Transverse colon (tissue), 4 donors: ENCODE data around the gene VENTX. TPM values are rescaled to one million over a fixed set of nuclear protein-coding genes. Genes with fewer than 3 reads are reported as not detected.

Experiments used
- DNase-seq: peaks from one replicate; pipeline ENCODE4 v3.0.0-alpha.2; 2019
- H3K27ac ChIP-seq, 4 donors: fragments of 200-600 bp; sonication (generic); 2 replicates each; pipeline ENCODE4 v1.5.1; 2016 to 2018; ENCODE audit warnings: inconsistent platforms in 4 of 4
- H3K27me3 ChIP-seq: fragments of 200-600 bp; sonication (generic); 2 replicates; pipeline ENCODE4 v1.5.1; 2017; ENCODE audit warnings: inconsistent platforms
- H3K36me3 ChIP-seq, 4 donors: fragments of 200-600 bp; sonication (generic); 2 replicates each; pipeline ENCODE4 v1.5.1; 2017 to 2019; ENCODE audit warnings: inconsistent platforms in 4 of 4
- H3K4me1 ChIP-seq, 4 donors: fragments of 200-600 bp; sonication (generic); 2 replicates each; pipeline ENCODE4 v1.5.1; 2017 to 2020; ENCODE audit warnings: inconsistent platforms in 4 of 4
- H3K4me3 ChIP-seq, 4 donors: fragments of 200-600 bp; sonication (generic); 1 replicate in 1 of 4; 2 replicates in 3 of 4; pipeline versions ENCODE4 v1.5.1 to v1.6.1; 2017 to 2019; ENCODE audit warnings: inconsistent platforms in 4 of 4
- H3K9me3 ChIP-seq, 2 donors: fragments of 200-600 bp; sonication (generic); 2 replicates each; pipeline ENCODE4 v1.5.1; 2017 to 2019; ENCODE audit warnings: inconsistent platforms in 2 of 2
- EP300 ChIP-seq: sonication (generic); formaldehyde crosslinking; IDR thresholded peaks from one replicate; pipeline ENCODE4 v1.6.1; 2017; ENCODE audit warnings: antibody characterized with exemption, low read depth
- POLR2A ChIP-seq: fragments of 450-650 bp; IDR thresholded peaks from one replicate; pipeline ENCODE4 v1.6.1; 2016; ENCODE audit warnings: antibody characterized with exemption, mild to moderate bottlenecking, moderate library complexity
- POLR2AphosphoS5 ChIP-seq, 3 donors: sonication (generic); formaldehyde crosslinking; IDR thresholded peaks; one replicate each; pipeline ENCODE4 v1.6.1; 2016; ENCODE audit warnings: antibody characterized with exemption in 3 of 3
- WGBS, 2 donors: methylation state at CpG; one replicate each; pipeline ENCODE4 v1.1.5; 2018; ENCODE audit warnings: low coverage in 1 of 2; 5-methylcytosine and 5-hydroxymethylcytosine counted together
- in situ Hi-C, 4 donors: fragments of 200-750 bp; cut with MboI; loops; one replicate each; pipeline versions ENCODE4 v1.15.0 to v1.15.1; 2017; ENCODE audit warnings: low sequenced_read_pairs in 3 of 4, low pct_ligation_motif_present in 1 of 4, low pct_unique_long_range_greater_than_20kb in 1 of 4
- intact Hi-C: fragments of 100-400 bp; cut with DNase I; formaldehyde crosslinking; loops from one replicate; pipeline ENCODE4 v1.15.1; 2023; ENCODE audit warnings: low total_unique reads
- total RNA-seq, 4 donors: library from RNA; depleted of rRNA; stranded (reverse); fragments of >200 nt; gene quantifications; one replicate each; pipeline ENCODE4 v1.1.0, GENCODE V29; 2016
- TF ChIP-seq, protein P1 (sequence below), 5 experiments: fragments of 200-600 bp in 3 of 5; fragments of 450-650 bp in 2 of 5; sonication (generic) in 3 of 5; IDR thresholded peaks; 1 replicate in 2 of 5; 2 replicates in 3 of 5; pipeline ENCODE4 v1.5.1; 2016 to 2017; ENCODE audit warnings: antibody characterized with exemption in 5 of 5, inconsistent platforms in 3 of 5, mild to moderate bottlenecking in 2 of 5, moderate library complexity in 1 of 5

The VENTX gene
- total RNA-seq: under 1 TPM in 2 of 4 donors, not detected in 2; 0.27 to 0.48 TPM

DNA sequence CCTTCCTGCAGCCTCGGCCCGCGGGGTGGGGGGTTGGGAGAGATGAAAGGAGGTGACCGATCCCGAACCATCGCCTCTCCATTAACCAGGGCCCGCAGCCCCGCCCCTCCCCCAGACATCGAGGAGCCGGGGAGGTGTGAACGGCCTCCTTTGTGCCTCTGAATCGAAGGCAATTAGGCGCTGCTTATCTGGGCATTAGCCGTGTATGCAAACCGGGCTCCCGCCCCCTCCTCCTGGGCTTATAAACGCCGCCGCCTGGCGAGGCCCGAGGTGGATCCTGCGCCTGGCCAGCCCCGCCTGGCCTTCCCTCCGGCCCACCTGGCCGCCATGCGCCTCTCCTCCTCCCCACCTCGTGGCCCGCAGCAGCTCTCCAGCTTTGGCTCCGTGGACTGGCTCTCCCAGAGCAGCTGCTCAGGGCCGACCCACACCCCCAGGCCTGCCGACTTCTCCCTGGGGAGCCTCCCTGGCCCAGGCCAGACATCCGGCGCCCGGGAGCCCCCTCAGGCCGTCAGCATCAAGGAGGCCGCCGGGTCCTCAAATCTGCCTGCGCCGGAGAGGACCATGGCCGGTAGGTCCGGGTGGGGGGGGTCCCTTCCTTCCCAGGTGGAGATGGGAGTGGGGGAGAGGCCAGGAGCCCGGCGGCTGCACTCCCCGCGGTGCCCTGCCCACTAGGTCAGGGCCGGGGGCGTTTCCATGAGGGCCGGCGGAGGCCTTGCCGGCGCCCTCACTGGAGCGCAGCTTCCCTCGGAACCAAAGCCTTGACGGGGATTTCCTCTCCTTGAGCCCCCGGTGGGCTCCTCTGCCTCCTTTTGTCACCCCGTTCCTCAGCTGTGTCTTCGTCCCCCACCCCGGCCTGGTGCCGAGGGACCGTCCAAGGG is at the start of gene VENTX:
Gene VENTX (plus strand): TSS at position 268 of the 878 bp plus-strand sequence. CDS start 60 bp downstream, at position 328.
- no peak for DNase-seq
- Histone ChIP-seq H3K36me3 (no peaks in the 10 kb centered on the region), H3K4me1 (peaks cover 0 to 35% (median 17%) of the 10 kb centered on the region in 4 donors), H3K27ac (no peak within 1 kb of the TSS), H3K4me3 (peak within 1 kb of the TSS in 2 of 4 donors; percentile 15 to 26), H3K27me3 (peaks cover 92% of the 10 kb centered on the region), H3K9me3 (no peaks in the 10 kb centered on the region)
- in situ Hi-C loops: no loop called here
- intact Hi-C loops: no loop called here
- 19% methylated on average over 43 of the region's 60 CpGs; no CpG with 5 or more reads in 1 of the 2 donors for WGBS, 2 donors
- TF ChIP-seq, protein P1, sequence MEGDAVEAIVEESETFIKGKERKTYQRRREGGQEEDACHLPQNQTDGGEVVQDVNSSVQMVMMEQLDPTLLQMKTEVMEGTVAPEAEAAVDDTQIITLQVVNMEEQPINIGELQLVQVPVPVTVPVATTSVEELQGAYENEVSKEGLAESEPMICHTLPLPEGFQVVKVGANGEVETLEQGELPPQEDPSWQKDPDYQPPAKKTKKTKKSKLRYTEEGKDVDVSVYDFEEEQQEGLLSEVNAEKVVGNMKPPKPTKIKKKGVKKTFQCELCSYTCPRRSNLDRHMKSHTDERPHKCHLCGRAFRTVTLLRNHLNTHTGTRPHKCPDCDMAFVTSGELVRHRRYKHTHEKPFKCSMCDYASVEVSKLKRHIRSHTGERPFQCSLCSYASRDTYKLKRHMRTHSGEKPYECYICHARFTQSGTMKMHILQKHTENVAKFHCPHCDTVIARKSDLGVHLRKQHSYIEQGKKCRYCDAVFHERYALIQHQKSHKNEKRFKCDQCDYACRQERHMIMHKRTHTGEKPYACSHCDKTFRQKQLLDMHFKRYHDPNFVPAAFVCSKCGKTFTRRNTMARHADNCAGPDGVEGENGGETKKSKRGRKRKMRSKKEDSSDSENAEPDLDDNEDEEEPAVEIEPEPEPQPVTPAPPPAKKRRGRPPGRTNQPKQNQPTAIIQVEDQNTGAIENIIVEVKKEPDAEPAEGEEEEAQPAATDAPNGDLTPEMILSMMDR (IDR thresholded peaks at IDR 0.05): no peak
- TF ChIP-seq POLR2AphosphoS5 (IDR thresholded peaks at IDR 0.05) (no peak), POLR2A (no peak), EP300 (no peak)

DNA sequence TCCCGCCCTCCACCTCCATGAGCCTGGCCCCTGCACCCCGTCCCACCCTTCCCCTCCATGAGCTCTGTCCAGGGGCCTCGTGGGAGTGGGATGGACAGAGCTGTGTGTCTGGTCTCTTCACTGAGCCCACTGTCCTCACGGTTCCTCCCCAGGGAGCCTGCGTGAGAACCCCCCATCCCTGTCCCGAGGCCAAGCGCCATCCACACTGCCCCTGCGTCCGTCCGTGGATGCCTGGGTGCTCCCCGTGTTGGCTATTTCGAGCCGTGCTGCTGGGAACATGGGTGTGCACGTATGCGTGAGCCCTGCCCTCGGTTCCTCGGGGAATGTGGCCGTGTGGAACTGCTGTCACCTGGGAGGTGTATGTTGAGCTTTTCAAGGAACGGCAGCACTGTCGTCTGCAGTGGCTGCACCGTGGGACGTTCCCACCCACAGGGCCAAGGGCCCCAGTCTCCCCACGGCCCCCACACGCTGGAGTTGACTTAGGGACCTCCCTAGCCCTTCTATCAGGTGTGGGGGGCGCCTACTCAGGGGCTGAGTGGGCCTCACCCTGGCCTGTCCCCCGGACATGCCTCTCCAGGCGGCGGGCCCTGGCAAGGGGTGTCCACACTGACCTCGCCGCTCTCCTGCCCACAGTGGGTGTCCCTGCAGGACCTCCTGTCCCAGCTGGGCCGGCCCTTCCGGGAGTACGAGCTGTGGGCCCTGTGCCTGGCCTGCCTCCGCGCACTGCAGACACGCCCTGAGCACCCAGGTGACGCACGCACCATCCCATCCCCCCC is 49.6 kb upstream of the VENTX start:
- intact Hi-C loops (no loop called here), in situ Hi-C loops (no loop called here)
- no peak overlapping the region for H3K4me3 ChIP-seq
- TF ChIP-seq, protein P1 (IDR thresholded peaks at IDR 0.05): no peak
- TF ChIP-seq POLR2A (no peak), EP300 (no peak), POLR2AphosphoS5 (IDR thresholded peaks at IDR 0.05) (no peak)
- no peak overlapping the region for H3K27ac ChIP-seq
- WGBS, 2 donors: 76% methylated on average over 18 of the region's 38 CpGs; no CpG with 5 or more reads in 1 of the 2 donors
- no peaks in the 10 kb centered on the region for H3K4me1 ChIP-seq
- H3K27me3 ChIP-seq: no peaks in the 10 kb centered on the region
- H3K36me3 ChIP-seq: no peaks in the 10 kb centered on the region
- no peak for DNase-seq
- no peaks in the 10 kb centered on the region for H3K9me3 ChIP-seq

GRCh38 chr10:133189256-133189655 is 48.4 kb upstream of the VENTX start:
- H3K36me3 ChIP-seq: no peaks in the 10 kb centered on the region
- no peak overlapping the region for H3K4me3 ChIP-seq
- DNase-seq: no peak
- intact Hi-C loops: no loop called here
- no peaks in the 10 kb centered on the region for H3K4me1 ChIP-seq
- no peak overlapping the region for H3K27ac ChIP-seq
- WGBS, 2 donors: 91% methylated on average over 21 of the region's 22 CpGs; no CpG with 5 or more reads in 1 of the 2 donors
- H3K27me3 ChIP-seq: no peaks in the 10 kb centered on the region
- TF ChIP-seq EP300 (no peak), POLR2A (no peak), POLR2AphosphoS5 (IDR thresholded peaks at IDR 0.05) (no peak)
- TF ChIP-seq, protein P1 (IDR thresholded peaks at IDR 0.05): no peak
- in situ Hi-C loops: no loop called here
- no peaks in the 10 kb centered on the region for H3K9me3 ChIP-seq

- Histone ChIP-seq H3K4me3 (no peak overlapping the region), H3K36me3 (no peaks in the 10 kb centered on the region), H3K27ac (no peak overlapping the region), H3K9me3 (no peaks in the 10 kb centered on the region), H3K4me1 (no peaks in the 10 kb centered on the region), H3K27me3 (no peaks in the 10 kb centered on the region)
- TF ChIP-seq POLR2AphosphoS5 (IDR thresholded peaks at IDR 0.05) (no peak), EP300 (no peak)
- 82% methylated on average over 13 of the region's 14 CpGs; no CpG with 5 or more reads in 1 of the 2 donors for WGBS, 2 donors
- intact Hi-C loops (no loop called here), in situ Hi-C loops (no loop called here)
- DNase-seq: no peak
These were observed 47.9 kb upstream of the VENTX start for GRCh38 chr10:133189726-133190125.
